ENCODE results near the gene CSF3. TPM values are rescaled to one million over a fixed set of nuclear protein-coding genes. Genes with fewer than 3 reads are reported as not detected.
"Not testable (repeated sequence)": the region's sequence is repeated elsewhere in the genome, so short reads cannot be mapped to it uniquely, and the experiment has no call there.

The CSF3 gene
- total RNA-seq, 6 experiments from 2014 or later = 0.31 TPM; not detected in 5

DNA sequence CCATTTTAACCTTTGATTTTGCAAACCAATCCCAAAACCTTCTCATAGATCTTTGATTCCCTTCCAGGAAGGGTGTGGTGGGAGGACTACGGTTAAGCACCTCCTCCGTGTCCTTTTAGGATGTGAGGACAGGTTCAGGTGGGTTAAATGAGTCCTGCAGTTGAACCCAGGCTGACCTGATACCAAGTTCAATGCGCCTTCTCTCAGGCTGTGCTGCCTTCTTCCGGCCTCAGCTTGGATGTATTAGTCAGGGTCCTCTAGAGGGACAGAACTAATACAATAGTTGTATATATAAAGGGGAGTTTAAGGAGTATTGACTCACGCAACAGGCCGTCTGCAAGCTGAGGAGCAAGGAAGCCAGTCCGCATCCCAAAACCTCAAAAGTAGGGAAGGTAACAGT is 10.5 kb upstream of the CSF3 start:
- intact Hi-C loops (cut with DNase I) = no loop called here
- 87% methylated on average over 6 of the region's 7 CpGs for WGBS (ENCODE audit: insufficient coverage, low coverage, low lambda C conversion rate, missing lambda C conversion rate)
- Histone ChIP-seq H3K9me3 (no peaks in the 10 kb centered on the region), H3K36me3 (no peaks in the 10 kb centered on the region), H3K27ac (no peak overlapping the region), H3K27me3 (no peaks in the 10 kb centered on the region), H3K4me3 (no peak overlapping the region), H3K4me1 (no peaks in the 10 kb centered on the region)
- DNase-seq (no peak), ATAC-seq (no peak)
- TF ChIP-seq, protein P1, sequence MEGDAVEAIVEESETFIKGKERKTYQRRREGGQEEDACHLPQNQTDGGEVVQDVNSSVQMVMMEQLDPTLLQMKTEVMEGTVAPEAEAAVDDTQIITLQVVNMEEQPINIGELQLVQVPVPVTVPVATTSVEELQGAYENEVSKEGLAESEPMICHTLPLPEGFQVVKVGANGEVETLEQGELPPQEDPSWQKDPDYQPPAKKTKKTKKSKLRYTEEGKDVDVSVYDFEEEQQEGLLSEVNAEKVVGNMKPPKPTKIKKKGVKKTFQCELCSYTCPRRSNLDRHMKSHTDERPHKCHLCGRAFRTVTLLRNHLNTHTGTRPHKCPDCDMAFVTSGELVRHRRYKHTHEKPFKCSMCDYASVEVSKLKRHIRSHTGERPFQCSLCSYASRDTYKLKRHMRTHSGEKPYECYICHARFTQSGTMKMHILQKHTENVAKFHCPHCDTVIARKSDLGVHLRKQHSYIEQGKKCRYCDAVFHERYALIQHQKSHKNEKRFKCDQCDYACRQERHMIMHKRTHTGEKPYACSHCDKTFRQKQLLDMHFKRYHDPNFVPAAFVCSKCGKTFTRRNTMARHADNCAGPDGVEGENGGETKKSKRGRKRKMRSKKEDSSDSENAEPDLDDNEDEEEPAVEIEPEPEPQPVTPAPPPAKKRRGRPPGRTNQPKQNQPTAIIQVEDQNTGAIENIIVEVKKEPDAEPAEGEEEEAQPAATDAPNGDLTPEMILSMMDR (IDR thresholded peaks at IDR 0.05) = no peak

DNA sequence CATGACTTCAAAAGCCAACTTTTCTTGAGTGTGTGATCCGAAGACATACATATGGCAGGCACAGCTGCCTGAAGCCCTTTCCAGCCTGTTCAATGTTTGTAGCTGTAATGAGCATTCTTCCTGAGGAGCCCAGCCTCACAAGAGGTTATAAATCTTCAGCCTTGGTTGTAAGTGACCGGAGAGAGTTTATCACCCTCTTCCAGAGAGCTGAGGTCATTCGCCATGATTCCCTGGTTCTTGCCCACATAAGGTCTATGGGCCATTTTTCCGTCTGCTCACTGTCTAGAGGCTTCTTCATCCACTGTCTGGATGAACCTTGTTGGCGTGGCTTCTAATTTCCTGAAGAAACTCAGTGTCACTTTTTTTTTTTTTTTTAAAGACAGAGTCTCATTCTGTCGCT is 9.7 kb upstream of the CSF3 start:
- no peak for TF ChIP-seq POLR2A (IDR thresholded peaks at IDR 0.05)
- TF ChIP-seq, protein P1 (IDR thresholded peaks at IDR 0.05) = no peak
- Histone ChIP-seq H3K27me3 (no peaks in the 10 kb centered on the region), H3K27ac (no peak overlapping the region), H3K4me3 (no peak overlapping the region), H3K9me3 (no peaks in the 10 kb centered on the region), H3K36me3 (no peaks in the 10 kb centered on the region), H3K4me1 (no peaks in the 10 kb centered on the region)
- 96% methylated on average over 3 of the region's 6 CpGs for WGBS (ENCODE audit: insufficient coverage, low coverage, low lambda C conversion rate, missing lambda C conversion rate)
- intact Hi-C loops (cut with DNase I) = no loop called here
- no peak for ATAC-seq
- no peak for DNase-seq

DNA sequence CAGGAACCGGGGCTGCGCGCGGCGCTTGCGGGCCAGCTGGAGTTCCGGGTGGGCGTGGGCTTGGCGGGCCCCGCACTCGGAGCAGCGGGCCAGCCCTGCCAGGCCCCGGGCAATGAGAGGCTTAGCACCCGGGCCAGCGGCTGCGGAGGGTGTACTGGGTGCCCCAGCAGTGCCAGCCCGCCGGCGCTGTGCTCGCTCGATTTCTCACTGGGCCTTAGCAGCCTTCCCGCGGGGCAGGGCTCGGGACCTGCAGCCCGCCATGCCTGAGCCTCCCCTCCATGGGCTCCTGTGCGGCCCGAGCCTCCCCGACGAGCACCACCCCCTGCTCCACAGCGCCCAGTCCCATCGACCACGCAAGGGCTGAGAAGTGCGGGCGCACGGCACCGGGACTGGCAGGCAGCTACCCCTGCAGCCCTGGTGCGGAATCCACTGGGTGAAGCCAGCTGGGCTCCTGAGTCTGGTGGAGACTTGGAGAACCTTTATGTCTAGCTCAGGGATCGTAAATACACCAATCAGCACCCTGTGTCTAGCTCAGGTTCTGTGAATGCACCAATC is 4.2 kb upstream of the CSF3 start:
- H3K27ac ChIP-seq, H3K4me1 ChIP-seq, H3K9me3 ChIP-seq, ATAC-seq, DNase-seq, H3K4me3 ChIP-seq, H3K36me3 ChIP-seq, H3K27me3 ChIP-seq: not testable (repeated sequence)
- no CpG with 5 or more reads among the region's 38 CpGs for WGBS (ENCODE audit: insufficient coverage, low coverage, low lambda C conversion rate, missing lambda C conversion rate)
- intact Hi-C loops (cut with DNase I) = loop anchor here (10.0 kb wide), 4 partner anchors 64 to 184 kb away; partner anchors contain the start of gene RAPGEFL1 (in 1 of the 2)

DNA sequence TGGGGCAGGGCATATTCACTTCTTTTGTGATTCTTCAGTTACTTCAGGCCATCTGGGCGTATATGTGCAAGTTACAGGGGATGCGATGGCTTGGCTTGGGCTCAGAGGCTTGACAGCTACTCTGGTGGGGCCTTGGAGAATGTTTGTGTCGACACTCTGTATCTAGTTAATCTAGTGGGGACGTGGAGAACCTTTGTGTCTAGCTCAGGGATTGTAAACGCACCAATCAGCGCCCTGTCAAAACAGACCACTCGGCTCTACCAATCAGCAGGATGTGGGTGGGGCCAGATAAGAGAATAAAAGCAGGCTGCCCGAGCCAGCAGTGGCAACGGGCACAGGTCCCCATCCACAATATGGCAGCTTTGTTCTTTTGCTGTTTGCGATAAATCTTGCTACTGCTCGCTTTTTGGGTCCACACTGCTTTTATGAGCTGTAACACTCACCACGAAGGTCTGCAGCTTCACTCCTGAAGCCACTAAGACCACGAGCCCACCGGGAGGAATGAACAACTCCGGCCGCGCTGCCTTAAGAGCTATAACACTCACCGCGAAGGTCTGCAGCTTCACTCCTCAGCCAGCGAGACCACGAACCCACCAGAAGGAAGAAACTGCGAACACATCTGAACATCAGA is 3.1 kb upstream of the CSF3 start:
- not testable (repeated sequence) for H3K27ac ChIP-seq, H3K4me3 ChIP-seq, H3K4me1 ChIP-seq, H3K27me3 ChIP-seq, DNase-seq, ATAC-seq, H3K9me3 ChIP-seq, H3K36me3 ChIP-seq
- intact Hi-C loops (cut with DNase I) = loop anchor here (10.0 kb wide), 4 partner anchors 63 to 183 kb away; partner anchors contain the start of gene RAPGEFL1 (in 1 of the 2)
- 55% methylated on average over 12 of the region's 22 CpGs for WGBS (ENCODE audit: insufficient coverage, low coverage, low lambda C conversion rate, missing lambda C conversion rate)

DNA sequence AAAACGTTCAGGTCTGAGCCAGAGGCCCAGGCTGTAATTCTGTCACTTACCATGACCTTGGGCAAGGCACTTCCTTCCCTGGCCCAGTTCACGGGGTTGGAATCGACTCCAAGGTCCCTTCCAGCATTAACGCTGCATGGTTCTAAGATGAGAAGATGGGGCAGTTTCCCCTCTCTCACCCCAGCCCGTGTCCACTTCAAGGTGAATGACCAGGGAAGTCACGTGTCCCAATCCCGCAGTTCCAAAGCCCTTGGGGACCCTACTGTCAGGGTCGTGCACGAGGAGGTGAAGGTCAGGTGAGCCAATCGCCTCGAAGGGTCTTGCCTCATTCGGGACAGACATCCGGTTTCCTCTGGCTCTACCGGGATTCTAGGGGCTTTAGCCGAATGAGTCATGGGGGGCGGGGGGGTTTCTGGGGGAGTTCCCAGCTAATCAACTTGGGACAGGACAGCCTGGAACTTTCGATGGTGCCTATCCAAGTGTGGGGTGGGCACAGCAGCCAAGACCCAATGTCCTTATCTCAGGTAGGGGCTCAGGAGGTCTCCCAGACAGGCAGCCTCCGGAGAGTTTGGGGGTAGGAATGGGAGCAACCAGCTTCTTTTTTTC is 762 bp upstream of the CSF3 start:
- DNase-seq (no peak), ATAC-seq (peak in 2 of 4 donors; percentile 5 to 24)
- no peaks in the 10 kb centered on the region for H3K4me1 ChIP-seq
- H3K9me3 ChIP-seq = no peaks in the 10 kb centered on the region
- no peaks in the 10 kb centered on the region for H3K27me3 ChIP-seq
- WGBS (ENCODE audit: insufficient coverage, low coverage, low lambda C conversion rate, missing lambda C conversion rate) = 39% methylated on average over 9 of the region's 18 CpGs
- H3K4me3 ChIP-seq = no peak overlapping the region
- TF ChIP-seq, protein P1 (IDR thresholded peaks at IDR 0.05) = no peak
- no peak for TF ChIP-seq POLR2A (IDR thresholded peaks at IDR 0.05)
- no peak overlapping the region for H3K27ac ChIP-seq
- peaks cover 0 to 2% (median 0%) of the 10 kb centered on the region in 4 donors for H3K36me3 ChIP-seq
- intact Hi-C loops (cut with DNase I) = loop anchor here (10.0 kb wide), 4 partner anchors 60 to 180 kb away; partner anchors contain the start of gene RAPGEFL1 (in 1 of the 2)
